Measurements from ENCODE around the gene CREB3L2. TPM values are rescaled to one million over a fixed set of nuclear protein-coding genes. Genes with fewer than 3 reads are reported as not detected.

Gene CREB3L2
- total and polyA plus RNA-seq, 2 donors (not counting 1 experiment from before 2014, with no cell fraction given) = 39.3 to 63.7 TPM

DNA sequence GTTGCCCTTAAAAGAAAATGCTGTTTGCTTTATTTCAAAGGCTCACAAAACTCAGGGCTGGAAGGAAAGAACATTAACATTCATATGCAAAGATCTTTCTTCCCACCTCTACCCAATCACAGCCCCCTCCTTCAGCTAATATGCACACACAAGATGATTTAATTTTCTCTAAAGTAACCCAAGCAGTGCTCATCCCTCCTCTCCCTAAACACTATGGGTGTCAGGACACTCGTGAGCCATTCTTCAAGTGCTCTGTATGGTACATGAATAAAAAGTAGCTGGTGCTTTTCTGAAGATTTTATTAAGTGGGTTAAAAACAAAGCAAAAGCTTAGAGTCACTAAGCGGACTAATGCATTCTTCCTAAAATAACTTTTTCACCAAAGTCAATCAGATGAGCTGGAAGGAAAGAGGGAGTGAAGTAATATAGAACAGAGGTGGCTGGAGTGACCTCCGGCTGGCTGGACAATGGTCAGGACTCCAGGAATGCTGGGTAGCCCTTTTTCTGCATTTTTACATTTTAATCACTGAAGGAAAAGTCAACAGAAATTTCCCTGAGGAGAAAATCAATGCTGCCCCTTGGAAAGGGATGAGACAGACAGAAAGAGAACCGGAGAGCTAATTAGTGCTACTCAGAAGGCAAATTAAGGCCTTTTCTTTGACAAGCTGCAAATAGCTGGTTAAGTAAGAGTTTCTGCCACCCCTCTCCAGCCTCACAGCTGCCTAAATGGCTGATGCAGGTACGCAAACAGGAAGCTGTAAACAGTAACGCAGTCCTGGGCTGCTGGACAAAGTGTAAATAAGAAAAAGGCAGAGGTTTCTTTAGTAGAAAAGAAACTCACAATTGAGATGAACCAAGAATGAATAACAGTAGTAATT is 161.7 kb downstream of the CREB3L2 start:
- H3K27me3 ChIP-seq (ENCODE audit: control insufficient read depth, insufficient read depth, low read length) = no peaks in the 10 kb centered on the region
- H4K20me1 ChIP-seq (ENCODE audit: control insufficient read depth, extremely low read depth, insufficient read depth, low read length) = no peaks in the 10 kb centered on the region
- no peak overlapping the region for H2AFZ ChIP-seq (ENCODE audit: low read length)
- no peak overlapping the region for H3K4me3 ChIP-seq (replicated peaks in 1 of 4; ENCODE audit: control extremely low read depth in 1 of 4, insufficient read depth in 1 of 4, low read depth in 3 of 4, low read length in 4 of 4)
- H3K9ac ChIP-seq (ENCODE audit: insufficient read depth, low read length) = no peak overlapping the region
- H3K4me2 ChIP-seq (ENCODE audit: extremely low read depth, insufficient read depth, low read length) = no peak overlapping the region
- no peak overlapping the region for H3K27ac ChIP-seq (ENCODE audit: insufficient read depth, low read length)
- no peaks in the 10 kb centered on the region for H3K4me1 ChIP-seq (ENCODE audit: control insufficient read depth, extremely low read depth, insufficient read depth, low read length)
- no peaks in the 10 kb centered on the region for H3K79me2 ChIP-seq (ENCODE audit: control insufficient read depth, insufficient read depth, low read length)
- no peaks in the 10 kb centered on the region for H3K9me3 ChIP-seq (ENCODE audit: control insufficient read depth, insufficient read depth, low read depth, low read length)
- TF ChIP-seq EZH2 (IDR thresholded peaks at IDR 0.05; ENCODE audit: low read length, missing control alignments) = no peak
- TF ChIP-seq, protein P1, sequence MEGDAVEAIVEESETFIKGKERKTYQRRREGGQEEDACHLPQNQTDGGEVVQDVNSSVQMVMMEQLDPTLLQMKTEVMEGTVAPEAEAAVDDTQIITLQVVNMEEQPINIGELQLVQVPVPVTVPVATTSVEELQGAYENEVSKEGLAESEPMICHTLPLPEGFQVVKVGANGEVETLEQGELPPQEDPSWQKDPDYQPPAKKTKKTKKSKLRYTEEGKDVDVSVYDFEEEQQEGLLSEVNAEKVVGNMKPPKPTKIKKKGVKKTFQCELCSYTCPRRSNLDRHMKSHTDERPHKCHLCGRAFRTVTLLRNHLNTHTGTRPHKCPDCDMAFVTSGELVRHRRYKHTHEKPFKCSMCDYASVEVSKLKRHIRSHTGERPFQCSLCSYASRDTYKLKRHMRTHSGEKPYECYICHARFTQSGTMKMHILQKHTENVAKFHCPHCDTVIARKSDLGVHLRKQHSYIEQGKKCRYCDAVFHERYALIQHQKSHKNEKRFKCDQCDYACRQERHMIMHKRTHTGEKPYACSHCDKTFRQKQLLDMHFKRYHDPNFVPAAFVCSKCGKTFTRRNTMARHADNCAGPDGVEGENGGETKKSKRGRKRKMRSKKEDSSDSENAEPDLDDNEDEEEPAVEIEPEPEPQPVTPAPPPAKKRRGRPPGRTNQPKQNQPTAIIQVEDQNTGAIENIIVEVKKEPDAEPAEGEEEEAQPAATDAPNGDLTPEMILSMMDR (conservative IDR thresholded peaks at IDR 0.05 in 1 of 2, IDR thresholded peaks at IDR 0.05 in 1 of 2; ENCODE audit: low read depth in 1 of 2, low read length in 2 of 2) = no peak
- H3K36me3 ChIP-seq (ENCODE audit: control insufficient read depth, insufficient read depth, low read length) = no peaks in the 10 kb centered on the region
- peak in 1 of 2 donors; percentile 10 for DNase-seq (ENCODE audit: low read depth in 2 of 2)

DNA sequence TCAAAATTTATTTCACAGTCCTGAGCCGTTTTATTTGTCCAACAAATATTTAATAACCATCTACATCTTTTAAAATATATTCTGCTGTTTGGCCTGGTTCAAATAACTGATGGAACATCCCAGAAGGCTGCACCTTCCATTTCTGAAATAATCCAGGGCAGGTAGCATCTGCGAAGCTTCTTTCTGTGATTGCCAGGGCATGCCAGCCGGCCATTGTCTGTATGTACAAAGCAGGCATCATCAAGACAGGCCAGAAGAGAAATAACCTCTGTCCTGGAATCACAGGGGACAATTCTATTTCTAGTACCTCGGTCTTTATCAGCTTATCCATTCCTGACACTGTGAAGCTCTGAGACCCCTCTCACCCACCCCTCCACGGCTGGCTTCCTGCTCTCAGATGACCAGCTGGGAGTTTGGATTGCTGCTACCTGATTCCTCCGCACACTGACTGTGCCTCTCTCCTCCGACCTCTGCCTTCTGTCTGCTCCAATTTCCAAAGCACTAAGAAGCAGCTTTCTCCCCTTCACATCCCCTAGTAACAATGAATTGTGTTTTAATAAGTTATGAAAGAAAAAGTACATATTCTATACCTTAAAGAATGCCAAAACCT is 163.1 kb downstream of the CREB3L2 start:
- Histone ChIP-seq H3K9me3 (ENCODE audit: control insufficient read depth, insufficient read depth, low read depth, low read length) (no peaks in the 10 kb centered on the region), H2AFZ (ENCODE audit: low read length) (no peak overlapping the region), H3K79me2 (ENCODE audit: control insufficient read depth, insufficient read depth, low read length) (no peaks in the 10 kb centered on the region), H4K20me1 (ENCODE audit: control insufficient read depth, extremely low read depth, insufficient read depth, low read length) (no peaks in the 10 kb centered on the region), H3K27me3 (ENCODE audit: control insufficient read depth, insufficient read depth, low read length) (no peaks in the 10 kb centered on the region), H3K36me3 (ENCODE audit: control insufficient read depth, insufficient read depth, low read length) (no peaks in the 10 kb centered on the region), H3K27ac (ENCODE audit: insufficient read depth, low read length) (no peak overlapping the region), H3K4me3 (replicated peaks in 1 of 4; ENCODE audit: control extremely low read depth in 1 of 4, insufficient read depth in 1 of 4, low read depth in 3 of 4, low read length in 4 of 4) (no peak overlapping the region), H3K4me1 (ENCODE audit: control insufficient read depth, extremely low read depth, insufficient read depth, low read length) (no peaks in the 10 kb centered on the region), H3K9ac (ENCODE audit: insufficient read depth, low read length) (no peak overlapping the region), H3K4me2 (ENCODE audit: extremely low read depth, insufficient read depth, low read length) (no peak overlapping the region)
- DNase-seq (ENCODE audit: low read depth in 2 of 2) = no peak
- TF ChIP-seq EZH2 (IDR thresholded peaks at IDR 0.05; ENCODE audit: low read length, missing control alignments) = no peak
- TF ChIP-seq, protein P1 (conservative IDR thresholded peaks at IDR 0.05 in 1 of 2, IDR thresholded peaks at IDR 0.05 in 1 of 2; ENCODE audit: low read depth in 1 of 2, low read length in 2 of 2) = no peak

DNA sequence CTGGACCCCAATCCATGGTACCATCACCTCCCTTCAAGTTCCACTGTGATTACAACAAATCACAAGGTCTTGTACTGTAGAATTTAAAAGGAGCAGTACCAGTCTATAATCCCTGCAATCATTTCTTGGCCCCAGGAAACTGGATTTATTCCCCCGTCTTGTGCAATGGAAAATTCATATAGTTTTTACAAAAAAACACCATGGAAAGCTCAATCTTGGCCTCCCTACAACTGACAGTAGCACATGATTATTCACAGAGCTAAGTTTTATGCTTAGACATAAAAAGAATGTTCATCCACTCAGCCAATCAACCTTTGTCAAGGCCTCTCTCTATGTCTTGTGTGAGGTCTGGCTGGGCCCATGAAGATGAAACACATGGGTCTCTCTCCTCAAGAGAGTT is 165.3 kb downstream of the CREB3L2 start:
- TF ChIP-seq EZH2 (IDR thresholded peaks at IDR 0.05; ENCODE audit: low read length, missing control alignments) = no peak
- TF ChIP-seq, protein P1 (conservative IDR thresholded peaks at IDR 0.05 in 1 of 2, IDR thresholded peaks at IDR 0.05 in 1 of 2; ENCODE audit: low read depth in 1 of 2, low read length in 2 of 2) = no peak

More for the DNA sequence above, 165.3 kb downstream of the CREB3L2 start:
- no peaks in the 10 kb centered on the region for H3K79me2 ChIP-seq (ENCODE audit: control insufficient read depth, insufficient read depth, low read length)
- H3K36me3 ChIP-seq (ENCODE audit: control insufficient read depth, insufficient read depth, low read length) = no peaks in the 10 kb centered on the region
- H3K27me3 ChIP-seq (ENCODE audit: control insufficient read depth, insufficient read depth, low read length) = no peaks in the 10 kb centered on the region
- no peak for DNase-seq (ENCODE audit: low read depth in 2 of 2)
- H3K4me3 ChIP-seq (replicated peaks in 1 of 4; ENCODE audit: control extremely low read depth in 1 of 4, insufficient read depth in 1 of 4, low read depth in 3 of 4, low read length in 4 of 4) = no peak overlapping the region
- H2AFZ ChIP-seq (ENCODE audit: low read length) = no peak overlapping the region
- no peaks in the 10 kb centered on the region for H3K4me1 ChIP-seq (ENCODE audit: control insufficient read depth, extremely low read depth, insufficient read depth, low read length)
- H3K9me3 ChIP-seq (ENCODE audit: control insufficient read depth, insufficient read depth, low read depth, low read length) = no peaks in the 10 kb centered on the region
- no peak overlapping the region for H3K9ac ChIP-seq (ENCODE audit: insufficient read depth, low read length)
- H3K4me2 ChIP-seq (ENCODE audit: extremely low read depth, insufficient read depth, low read length) = no peak overlapping the region
- H4K20me1 ChIP-seq (ENCODE audit: control insufficient read depth, extremely low read depth, insufficient read depth, low read length) = no peaks in the 10 kb centered on the region
- H3K27ac ChIP-seq (ENCODE audit: insufficient read depth, low read length) = no peak overlapping the region

Data from fibroblast of lung (primary cell).